ENCODE measurements around the gene ZMAT3. TPM values are rescaled to one million over a fixed set of nuclear protein-coding genes. Genes with fewer than 3 reads are reported as not detected.

Gene ZMAT3
- polyA plus RNA-seq, 1 of the 3 experiments (the other 2 are of a cell fraction) = 11.9 TPM

DNA sequence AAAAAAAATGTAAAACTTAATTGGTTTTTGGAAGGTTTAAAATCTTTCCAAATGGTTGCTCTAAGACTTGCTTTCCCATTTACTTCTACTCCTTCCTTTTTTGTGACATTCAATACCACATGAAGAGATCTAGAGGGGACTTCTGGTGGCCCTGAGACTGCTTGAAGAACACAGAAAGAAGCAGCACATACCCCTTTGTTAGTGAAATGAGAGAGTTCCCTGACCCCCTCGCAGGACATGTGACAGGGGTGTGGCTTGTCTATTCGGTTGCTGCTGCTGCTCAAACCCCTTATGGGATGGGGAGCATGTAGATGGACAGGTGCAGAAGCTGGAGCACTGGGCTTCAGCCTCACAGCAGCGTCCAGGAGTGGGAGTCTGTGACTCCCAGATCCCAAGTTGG is 71.0 kb downstream of the ZMAT3 start:
- Histone ChIP-seq H3K4me1 (ENCODE audit: control insufficient read depth in 1 of 2, insufficient read depth in 2 of 2, low read depth in 1 of 2, low read length in 1 of 2) (no peaks in the 10 kb centered on the region), H3K9me2 (no peaks in the 10 kb centered on the region), H3F3A (replicated peaks; ENCODE audit: insufficient read depth) (no peaks in the 10 kb centered on the region), H3K27ac (ENCODE audit: low read depth in 2 of 2, low read length in 1 of 2) (no peak overlapping the region), H3K79me2 (ENCODE audit: insufficient read depth) (no peaks in the 10 kb centered on the region), H3K36me3 (replicated peaks in 1 of 2; ENCODE audit: control insufficient read depth in 1 of 2, insufficient read depth in 2 of 2, low read length in 1 of 2) (peaks cover 0 to 2% of the 10 kb centered on the region in 2 experiments), H3K27me3 (ENCODE audit: insufficient read depth) (no peaks in the 10 kb centered on the region), H3K4me2 (no peak overlapping the region), H3K9ac (no peak overlapping the region), H3K4me3 (ENCODE audit: low read depth in 2 of 2, low read length in 1 of 2) (no peak overlapping the region), H4K20me1 (ENCODE audit: insufficient read depth) (no peaks in the 10 kb centered on the region), H2AFZ (ENCODE audit: low read depth) (no peak overlapping the region), H3K9me3 (no peaks in the 10 kb centered on the region)
- ChIA-PET CTCF (interaction anchor here (1.2 to 1.3 kb wide), 2 partner anchors 15 to 315 kb away, joined by 3 to 6 read pairs; no protein-coding TSS in a partner anchor), POLR2A (no interaction called here)
- WGBS (ENCODE audit: low lambda C conversion rate) = 58% methylated on average over 3 of the region's 3 CpGs
- TF ChIP-seq CHD2 (IDR thresholded peaks at IDR 0.05; ENCODE audit: low read length, partially characterized antibody) (no peak), NRF1 (IDR thresholded peaks at IDR 0.05; ENCODE audit: low read depth, low read length) (no peak), TAF1 (IDR thresholded peaks at IDR 0.05; ENCODE audit: borderline replicate concordance, low read depth, low read length) (no peak), GABPA (IDR thresholded peaks at IDR 0.05; ENCODE audit: low read depth) (no peak), JUND (IDR thresholded peaks at IDR 0.05) (no peak), PBX3 (IDR thresholded peaks at IDR 0.05) (no peak), RAD21 (IDR thresholded peaks at IDR 0.05; ENCODE audit: low read length) (no peak)
- no peak for DNase-seq

DNA sequence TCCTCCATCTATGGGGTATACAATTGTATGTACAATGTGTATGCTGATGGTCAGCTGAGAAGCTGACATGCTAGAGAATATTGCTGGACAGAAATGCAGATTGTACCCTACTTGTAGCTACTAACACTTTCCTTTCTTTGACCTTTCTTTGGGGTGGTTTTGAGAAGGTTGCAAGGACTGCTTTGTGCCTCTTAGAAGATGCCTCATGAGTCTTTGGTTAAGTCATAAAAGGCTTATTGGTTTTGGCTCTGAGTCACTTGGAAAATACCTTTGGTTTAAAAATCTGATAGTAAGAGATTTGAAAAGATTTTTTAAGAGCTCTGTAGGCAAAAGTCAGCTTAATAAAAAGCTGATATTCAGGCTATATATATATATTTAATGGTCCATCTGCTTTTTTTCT is 71.5 kb downstream of the ZMAT3 start:
- Histone ChIP-seq H3K27ac (ENCODE audit: low read depth in 2 of 2, low read length in 1 of 2) (no peak overlapping the region), H3K27me3 (ENCODE audit: insufficient read depth) (no peaks in the 10 kb centered on the region), H3K4me3 (ENCODE audit: low read depth in 2 of 2, low read length in 1 of 2) (no peak overlapping the region), H3K79me2 (ENCODE audit: insufficient read depth) (no peaks in the 10 kb centered on the region), H3K4me2 (no peak overlapping the region), H4K20me1 (ENCODE audit: insufficient read depth) (no peaks in the 10 kb centered on the region), H2AFZ (ENCODE audit: low read depth) (no peak overlapping the region), H3K36me3 (replicated peaks in 1 of 2; ENCODE audit: control insufficient read depth in 1 of 2, insufficient read depth in 2 of 2, low read length in 1 of 2) (peaks cover 0 to 2% of the 10 kb centered on the region in 2 experiments), H3K9me3 (no peaks in the 10 kb centered on the region), H3F3A (replicated peaks; ENCODE audit: insufficient read depth) (no peaks in the 10 kb centered on the region), H3K4me1 (ENCODE audit: control insufficient read depth in 1 of 2, insufficient read depth in 2 of 2, low read depth in 1 of 2, low read length in 1 of 2) (no peaks in the 10 kb centered on the region), H3K9ac (no peak overlapping the region), H3K9me2 (no peaks in the 10 kb centered on the region)
- TF ChIP-seq RXRA (IDR thresholded peaks at IDR 0.05; ENCODE audit: borderline replicate concordance, low read depth) = no peak
- TF ChIP-seq RAD21 (IDR thresholded peaks at IDR 0.05; ENCODE audit: low read length) = no peak
- no peak for TF ChIP-seq MXI1 (IDR thresholded peaks at IDR 0.05; ENCODE audit: low read depth, low read length)
- TF ChIP-seq IRF3 (IDR thresholded peaks at IDR 0.05; ENCODE audit: low read depth, low read length) = no peak
- TF ChIP-seq SIN3A (IDR thresholded peaks at IDR 0.05; ENCODE audit: borderline replicate concordance, low read depth, low read length) = no peak
- no peak for TF ChIP-seq FOSL2 (IDR thresholded peaks at IDR 0.05; ENCODE audit: borderline replicate concordance, low read depth)
- TF ChIP-seq TEAD4 (IDR thresholded peaks at IDR 0.05; ENCODE audit: borderline replicate concordance, insufficient read depth) = no peak
- no peak for TF ChIP-seq GABPA (IDR thresholded peaks at IDR 0.05; ENCODE audit: low read depth)
- no peak for TF ChIP-seq TCF12 (IDR thresholded peaks at IDR 0.05)
- DNase-seq = no peak
- ChIA-PET POLR2A (no interaction called here), CTCF (interaction anchor here (1.2 to 1.3 kb wide), 2 partner anchors 15 to 316 kb away, joined by 3 to 6 read pairs; no protein-coding TSS in a partner anchor)

All from SK-N-SH (cell line).